ENCODE data around the gene NFIC. TPM values are rescaled to one million over a fixed set of nuclear protein-coding genes. Genes with fewer than 3 reads are reported as not detected.

NFIC gene
- total and polyA plus RNA-seq, 4 donors: 40.4 to 208 (median 49.8) TPM

- Histone ChIP-seq H3K9me3 (ENCODE audit: control insufficient read depth in 4 of 4, insufficient read depth in 3 of 4, low read length in 3 of 4) (no peaks in the 10 kb centered on the region), H3K4me3 (no peak overlapping the region), H3K36me3 (ENCODE audit: control insufficient read depth in 4 of 4, insufficient read depth in 4 of 4, low read length in 4 of 4) (peaks cover 0 to 16% (median 9%) of the 10 kb centered on the region in 4 donors), H3K27ac (ENCODE audit: low read depth in 1 of 2, low read length in 1 of 2) (no peak overlapping the region), H3K27me3 (ENCODE audit: control insufficient read depth in 3 of 3, insufficient read depth in 3 of 3, low read length in 2 of 3) (no peaks in the 10 kb centered on the region), H3K4me1 (ENCODE audit: control insufficient read depth in 5 of 5, insufficient read depth in 5 of 5, low read length in 5 of 5) (peaks cover 0 to 15% (median 5%) of the 10 kb centered on the region in 5 donors), H3K9ac (ENCODE audit: insufficient read depth in 1 of 2, low read length in 2 of 2) (no peak overlapping the region)
- DNase-seq: no peak
- ATAC-seq (ENCODE audit: insufficient read depth, low FRiP score): no peak
- no peak for TF ChIP-seq CTCF (IDR thresholded peaks at IDR 0.05; ENCODE audit: control extremely low read depth, extremely low read depth)
- 92 to 95% methylated on average over 21 to 22 of the region's 22 CpGs for WGBS, 2 donors
Measured at GRCh38 chr19:3510727-3511126, 144.3 kb downstream of the NFIC start.

GRCh38 chr19:3511506-3512251 is 145.3 kb downstream of the NFIC start:
- no peak for DNase-seq
- no peaks in the 10 kb centered on the region for H3K9me3 ChIP-seq (ENCODE audit: control insufficient read depth in 4 of 4, insufficient read depth in 3 of 4, low read length in 3 of 4)

GRCh38 chr19:3512562-3513228 is 146.3 kb downstream of the NFIC start:
- Histone ChIP-seq H3K27ac (ENCODE audit: low read depth in 1 of 2, low read length in 1 of 2) (no peak overlapping the region), H3K4me3 (no peak overlapping the region), H3K27me3 (ENCODE audit: control insufficient read depth in 3 of 3, insufficient read depth in 3 of 3, low read length in 2 of 3) (no peaks in the 10 kb centered on the region), H3K36me3 (ENCODE audit: control insufficient read depth in 4 of 4, insufficient read depth in 4 of 4, low read length in 4 of 4) (peaks cover 0 to 16% (median 9%) of the 10 kb centered on the region in 4 donors), H3K9ac (ENCODE audit: insufficient read depth in 1 of 2, low read length in 2 of 2) (no peak overlapping the region), H3K4me1 (ENCODE audit: control insufficient read depth in 5 of 5, insufficient read depth in 5 of 5, low read length in 5 of 5) (peaks cover 0 to 19% (median 2%) of the 10 kb centered on the region in 5 donors), H3K9me3 (ENCODE audit: control insufficient read depth in 4 of 4, insufficient read depth in 3 of 4, low read length in 3 of 4) (no peaks in the 10 kb centered on the region)
- DNase-seq (no peak), ATAC-seq (ENCODE audit: insufficient read depth, low FRiP score) (no peak)
- 93 to 96% methylated on average over 17 of the region's 17 CpGs for WGBS, 2 donors
- TF ChIP-seq CTCF (IDR thresholded peaks at IDR 0.05; ENCODE audit: control extremely low read depth, extremely low read depth): no peak

More at GRCh38 chr19:3511506-3512251, 145.3 kb downstream of the NFIC start:
- no peaks in the 10 kb centered on the region for H3K27me3 ChIP-seq (ENCODE audit: control insufficient read depth in 3 of 3, insufficient read depth in 3 of 3, low read length in 2 of 3)
- no peak overlapping the region for H3K27ac ChIP-seq (ENCODE audit: low read depth in 1 of 2, low read length in 1 of 2)
- peaks cover 0 to 16% (median 9%) of the 10 kb centered on the region in 4 donors for H3K36me3 ChIP-seq (ENCODE audit: control insufficient read depth in 4 of 4, insufficient read depth in 4 of 4, low read length in 4 of 4)
- no peak for TF ChIP-seq CTCF (IDR thresholded peaks at IDR 0.05; ENCODE audit: control extremely low read depth, extremely low read depth)
- no peak overlapping the region for H3K9ac ChIP-seq (ENCODE audit: insufficient read depth in 1 of 2, low read length in 2 of 2)
- H3K4me3 ChIP-seq: no peak overlapping the region
- 88 to 90% methylated on average over 26 of the region's 26 CpGs for WGBS, 2 donors
- ATAC-seq (ENCODE audit: insufficient read depth, low FRiP score): no peak
- peaks cover 0 to 23% (median 5%) of the 10 kb centered on the region in 5 donors for H3K4me1 ChIP-seq (ENCODE audit: control insufficient read depth in 5 of 5, insufficient read depth in 5 of 5, low read length in 5 of 5)
